ENCODE measurements around the gene NSF.
"Not testable (repeated sequence)": the region's sequence is repeated elsewhere in the genome, so short reads cannot be mapped to it uniquely, and the experiment has no call there.

Gene NSF

GRCh38 chr17:46774108-46774737, 183.8 kb downstream of the NSF start:
- no peak for DNase-seq (ENCODE audit: low spot score)

GRCh38 chr17:46776298-46777005, 186.0 kb downstream of the NSF start:
- no peak for DNase-seq (ENCODE audit: low spot score)

- no peak for DNase-seq (ENCODE audit: low spot score)
These were observed 187.8 kb downstream of the NSF start for GRCh38 chr17:46777943-46778915.

GRCh38 chr17:46780003-46780373, 189.5 kb downstream of the NSF start:
- DNase-seq (ENCODE audit: low spot score) = no peak

- DNase-seq (ENCODE audit: low spot score) = peak; percentile 71
These were observed 191.9 kb downstream of the NSF start for GRCh38 chr17:46782250-46782953.

GRCh38 chr17:46783031-46783593, 192.6 kb downstream of the NSF start:
- no peak for DNase-seq (ENCODE audit: low spot score)

- no peak for DNase-seq (ENCODE audit: low spot score)
These were observed 195.2 kb downstream of the NSF start for GRCh38 chr17:46785696-46786095.

- no peak for DNase-seq (ENCODE audit: low spot score)
These were observed 197.0 kb downstream of the NSF start for GRCh38 chr17:46787478-46787877.

GRCh38 chr17:46788300-46788699, 197.8 kb downstream of the NSF start:
- DNase-seq (ENCODE audit: low spot score) = no peak

GRCh38 chr17:46788796-46789195, 198.3 kb downstream of the NSF start:
- no peak for DNase-seq (ENCODE audit: low spot score)

GRCh38 chr17:46789610-46790009, 199.1 kb downstream of the NSF start:
- no peak for DNase-seq (ENCODE audit: low spot score)

GRCh38 chr17:46790216-46790615, 199.7 kb downstream of the NSF start:
- DNase-seq (ENCODE audit: low spot score) = no peak

- no peak for DNase-seq (ENCODE audit: low spot score)
These were observed 201.1 kb downstream of the NSF start for GRCh38 chr17:46791531-46791930.

GRCh38 chr17:46792071-46792470, 201.6 kb downstream of the NSF start:
- no peak for DNase-seq (ENCODE audit: low spot score)

- not testable (repeated sequence) for DNase-seq (ENCODE audit: low spot score)
These were observed 202.6 kb downstream of the NSF start for GRCh38 chr17:46793023-46793422.

- DNase-seq (ENCODE audit: low spot score) = no peak
These were observed 203.1 kb downstream of the NSF start for GRCh38 chr17:46793541-46793940.

GRCh38 chr17:46794318-46794717, 203.8 kb downstream of the NSF start:
- no peak for DNase-seq (ENCODE audit: low spot score)

- DNase-seq (ENCODE audit: low spot score) = no peak
These were observed 205.0 kb downstream of the NSF start for GRCh38 chr17:46795379-46795952.

- DNase-seq (ENCODE audit: low spot score) = no peak
These were observed 205.6 kb downstream of the NSF start for GRCh38 chr17:46796084-46796483.

GRCh38 chr17:46796524-46796923, 206.1 kb downstream of the NSF start:
- DNase-seq (ENCODE audit: low spot score) = no peak

GRCh38 chr17:46796956-46797530, 206.6 kb downstream of the NSF start:
- DNase-seq (ENCODE audit: low spot score) = no peak

Measured in HuH-7.5 (cell line).